ENCODE data around the gene AFF2.

Gene AFF2

DNA sequence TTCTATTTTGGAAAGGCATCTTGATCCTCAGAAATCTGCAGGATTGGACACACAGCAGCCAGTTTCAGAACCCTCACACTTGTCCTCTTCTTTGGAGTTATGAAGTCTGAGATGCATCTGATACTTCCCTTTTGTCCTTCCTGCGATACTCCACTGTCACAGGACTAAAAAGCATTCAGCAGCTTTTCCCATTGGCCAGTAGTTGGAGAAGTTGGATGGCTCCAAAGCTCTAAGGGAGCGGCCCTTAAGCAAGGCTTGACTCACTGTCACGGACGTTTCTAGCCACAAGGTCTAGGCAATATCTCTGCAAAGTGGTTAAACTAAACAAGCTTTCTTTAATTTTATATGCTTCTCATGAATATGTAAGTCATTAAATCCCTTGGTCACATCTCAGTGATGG is 417.0 kb downstream of the AFF2 start:
- no peak for DNase-seq (ENCODE audit: low read depth)
- no peak for TF ChIP-seq CTCF (IDR thresholded peaks at IDR 0.05; ENCODE audit: control insufficient read depth, insufficient read depth, low read depth, low read length, missing control alignments)
- no peak overlapping the region for H3K4me3 ChIP-seq (ENCODE audit: control insufficient read depth, low read depth, low read length)

DNA sequence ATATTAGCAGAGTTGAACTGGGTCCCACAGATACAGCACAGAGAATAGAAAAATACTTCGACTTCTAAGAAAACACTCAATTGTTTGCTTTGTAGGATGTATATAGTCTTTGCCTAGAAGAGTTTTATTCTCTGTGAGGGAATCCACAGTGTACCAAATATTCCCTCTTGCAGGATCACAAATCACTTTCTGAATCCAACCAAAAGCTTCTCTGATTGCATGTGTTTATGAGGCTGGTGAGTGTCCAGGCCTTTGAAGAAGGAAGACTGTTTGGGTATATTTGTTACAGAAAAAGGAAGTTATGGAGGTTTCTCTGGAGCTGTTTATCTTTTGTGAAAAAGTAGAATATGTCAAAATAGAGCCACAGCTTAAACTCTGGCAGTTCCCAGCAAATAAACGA is 423.2 kb downstream of the AFF2 start:
- TF ChIP-seq CTCF (IDR thresholded peaks at IDR 0.05; ENCODE audit: control insufficient read depth, insufficient read depth, low read depth, low read length, missing control alignments) = no peak
- no peak overlapping the region for H3K4me3 ChIP-seq (ENCODE audit: control insufficient read depth, low read depth, low read length)
- DNase-seq (ENCODE audit: low read depth) = no peak

DNA sequence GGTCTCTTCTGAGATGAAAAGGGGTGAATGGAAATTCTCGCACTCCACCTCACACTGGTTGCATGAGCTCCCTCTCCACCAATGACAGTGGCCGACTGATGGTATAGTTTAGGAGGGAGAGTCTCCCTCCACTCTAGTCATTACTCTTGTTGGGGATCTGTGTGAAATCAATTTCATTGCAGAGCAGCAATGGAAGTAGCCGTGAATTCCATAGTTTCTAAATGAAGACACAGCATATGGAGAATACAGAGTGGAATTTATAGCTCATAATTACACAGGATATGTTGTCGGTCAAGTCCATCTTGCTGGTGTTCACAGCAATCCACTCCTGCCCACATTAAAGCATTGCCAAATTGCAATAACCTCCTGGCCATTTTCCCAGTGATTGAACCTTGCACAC is 426.0 kb downstream of the AFF2 start:
- no peak overlapping the region for H3K4me3 ChIP-seq (ENCODE audit: control insufficient read depth, low read depth, low read length)
- no peak for DNase-seq (ENCODE audit: low read depth)
- TF ChIP-seq CTCF (IDR thresholded peaks at IDR 0.05; ENCODE audit: control insufficient read depth, insufficient read depth, low read depth, low read length, missing control alignments) = no peak

GRCh38 chrX:148928811-148929210 is 428.4 kb downstream of the AFF2 start:
- H3K4me3 ChIP-seq (ENCODE audit: control insufficient read depth, low read depth, low read length) = no peak overlapping the region
- no peak for TF ChIP-seq CTCF (IDR thresholded peaks at IDR 0.05; ENCODE audit: control insufficient read depth, insufficient read depth, low read depth, low read length, missing control alignments)
- DNase-seq (ENCODE audit: low read depth) = no peak

DNA sequence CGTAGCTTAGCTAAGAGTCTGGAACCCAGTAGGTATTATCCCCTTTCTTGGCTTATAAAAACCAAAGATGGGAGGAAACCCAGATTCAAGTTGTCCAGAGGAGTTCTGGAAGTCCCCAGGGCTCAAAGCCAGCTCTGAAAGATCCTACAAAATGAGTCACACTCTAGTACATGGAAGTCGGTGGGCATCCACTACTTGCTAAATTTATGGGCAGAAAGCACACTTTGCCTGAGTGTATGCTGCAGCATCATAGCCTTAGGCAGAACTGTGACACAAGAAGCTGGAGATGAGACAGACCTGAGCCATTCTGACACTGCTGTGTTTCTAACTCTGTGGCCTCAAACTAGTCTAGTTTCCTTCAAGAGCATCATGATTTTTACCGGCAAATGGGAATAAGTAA is 429.3 kb downstream of the AFF2 start:
- DNase-seq (ENCODE audit: low read depth) = no peak
- no peak overlapping the region for H3K4me3 ChIP-seq (ENCODE audit: control insufficient read depth, low read depth, low read length)
- no peak for TF ChIP-seq CTCF (IDR thresholded peaks at IDR 0.05; ENCODE audit: control insufficient read depth, insufficient read depth, low read depth, low read length, missing control alignments)

DNA sequence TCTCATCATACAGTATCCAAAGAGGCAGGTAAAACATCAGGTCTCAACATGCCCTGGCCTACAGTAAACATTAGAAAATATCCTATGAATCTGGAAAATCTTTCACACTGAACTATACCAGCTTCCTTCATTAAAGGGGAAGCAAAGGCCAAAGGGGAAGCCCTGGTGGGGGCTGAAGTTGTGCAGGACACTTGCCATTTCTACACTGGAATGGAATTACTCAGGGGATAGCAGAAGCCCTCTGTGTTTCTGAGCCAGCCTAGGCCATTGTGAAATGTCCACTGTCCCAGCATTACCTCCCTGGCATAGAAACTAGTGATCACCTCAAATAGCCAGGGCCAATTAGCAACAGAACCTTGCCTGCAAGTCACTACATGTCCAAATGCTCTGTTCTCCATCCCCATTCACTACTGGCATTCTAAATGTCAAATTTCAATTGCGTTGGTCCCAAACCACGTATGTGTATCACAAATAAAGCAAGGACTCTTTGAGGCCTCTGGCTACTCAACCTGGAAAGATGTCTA is 429.9 kb downstream of the AFF2 start:
- no peak for TF ChIP-seq CTCF (IDR thresholded peaks at IDR 0.05; ENCODE audit: control insufficient read depth, insufficient read depth, low read depth, low read length, missing control alignments)
- no peak overlapping the region for H3K4me3 ChIP-seq (ENCODE audit: control insufficient read depth, low read depth, low read length)
- no peak for DNase-seq (ENCODE audit: low read depth)

DNA sequence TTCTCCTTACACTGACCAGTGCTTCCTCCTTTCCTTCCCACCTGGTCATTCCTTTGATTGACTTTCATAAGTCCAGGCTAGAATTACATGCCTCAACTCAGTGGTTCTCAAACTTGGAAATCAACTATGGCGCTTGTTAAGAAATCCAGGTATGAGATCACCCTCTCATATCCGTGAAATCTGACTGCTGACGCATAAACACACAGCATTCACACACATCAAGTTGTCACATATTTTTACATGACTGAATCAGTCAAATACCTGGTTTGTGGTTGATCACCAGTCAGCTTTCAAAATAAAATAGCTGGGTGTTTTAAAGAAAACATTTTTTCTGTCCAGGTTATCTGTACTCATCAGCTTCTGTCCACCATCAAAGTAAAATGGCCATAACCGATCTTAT is 433.5 kb downstream of the AFF2 start:
- no peak for DNase-seq (ENCODE audit: low read depth)
- no peak overlapping the region for H3K4me3 ChIP-seq (ENCODE audit: control insufficient read depth, low read depth, low read length)
- no peak for TF ChIP-seq CTCF (IDR thresholded peaks at IDR 0.05; ENCODE audit: control insufficient read depth, insufficient read depth, low read depth, low read length, missing control alignments)
